GM19463 (cell line): Measurements from ENCODE around the gene TRMU.
"Not testable (repeated sequence)": the region's sequence is repeated elsewhere in the genome, so short reads cannot be mapped to it uniquely, and the experiment has no call there.

Experiments
- ATAC-seq: cut with Tn5 transposase; IDR thresholded peaks from one replicate; pipeline ENCODE4 v1.9.1; 2021; ENCODE audit warnings: mild to moderate bottlenecking, moderate library complexity; ENCODE audit not compliant: unreplicated experiment

TRMU gene

DNA sequence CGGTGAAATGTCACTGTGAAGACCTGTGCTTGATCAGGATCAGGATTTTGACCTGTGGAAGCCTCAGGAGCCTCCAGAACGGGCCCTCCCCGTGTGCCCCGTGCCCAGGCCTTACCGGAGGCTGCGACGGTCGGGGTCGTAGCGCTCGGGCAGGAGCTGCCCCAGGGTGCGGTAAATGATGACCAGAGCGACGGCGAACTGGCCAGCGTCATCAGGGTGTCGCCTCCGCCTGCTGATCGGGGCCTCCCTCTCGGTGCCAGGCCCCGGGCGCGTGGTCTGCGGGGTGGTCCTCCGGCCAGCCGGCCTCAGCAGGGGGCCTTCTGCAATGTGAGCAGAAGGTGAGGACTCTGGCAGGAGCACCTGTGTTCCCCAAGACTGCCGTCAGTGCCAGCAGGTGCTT lies 46.2 kb downstream of the TRMU start:
- no peak for ATAC-seq

DNA sequence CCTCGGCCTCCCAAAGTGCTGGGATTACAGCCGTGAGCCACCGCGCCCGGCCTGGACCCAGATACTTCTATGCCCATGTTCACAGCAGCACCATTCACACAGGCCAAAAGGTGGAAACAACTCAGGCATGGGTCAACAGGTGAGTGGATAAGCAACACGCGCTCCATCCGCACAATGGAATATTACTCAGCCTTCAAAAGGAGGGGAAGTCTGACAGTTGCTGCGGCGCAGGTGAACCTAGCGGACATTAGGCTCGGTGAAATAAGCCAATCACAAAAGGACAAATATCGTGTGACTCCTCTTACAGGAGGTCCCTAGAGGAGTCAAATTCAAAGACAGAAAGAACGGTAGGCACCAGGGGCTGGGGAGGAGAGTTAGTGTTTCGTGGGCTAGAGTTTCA lies 47.0 kb downstream of the TRMU start:
- no peak for ATAC-seq

DNA sequence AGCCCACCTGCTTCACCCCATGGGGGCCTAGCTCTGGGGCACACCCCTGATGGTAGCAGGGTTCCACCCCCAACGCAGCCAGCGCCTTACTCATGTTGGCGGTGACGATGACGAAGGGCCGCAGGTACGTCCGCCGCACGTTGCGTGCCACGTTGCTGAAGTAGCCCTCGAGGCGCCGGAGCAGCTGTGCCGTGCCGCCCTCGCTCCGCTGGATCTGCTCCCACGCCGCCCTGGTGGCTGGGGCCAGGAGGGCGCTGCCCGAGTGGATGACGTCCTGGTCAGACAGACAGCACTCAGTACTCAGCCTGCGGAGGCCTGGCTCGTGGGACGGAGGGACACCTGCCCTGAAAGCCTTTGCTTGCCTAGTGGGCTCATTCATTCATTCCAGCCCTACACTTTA lies 50.8 kb downstream of the TRMU start:
- no peak for ATAC-seq

DNA sequence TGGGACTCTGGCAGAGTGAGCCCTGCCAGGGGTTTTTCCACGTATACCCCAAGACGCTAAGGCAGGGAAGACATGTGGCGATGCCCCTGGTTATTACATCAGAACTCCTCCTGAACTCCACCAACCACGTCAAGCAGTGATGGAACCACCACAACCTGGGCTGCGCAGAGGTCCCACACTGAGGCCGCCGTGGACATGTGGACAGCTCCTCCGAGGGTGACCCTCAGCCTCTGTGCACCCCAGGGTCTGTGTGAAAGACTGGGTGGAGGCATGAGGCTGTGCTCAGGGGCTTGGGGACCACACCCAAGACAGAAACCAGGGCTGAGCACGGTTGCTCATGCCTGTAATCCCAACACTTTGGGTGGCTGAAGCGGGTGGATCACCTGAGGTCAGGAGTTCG lies 52.2 kb downstream of the TRMU start:
- no peak for ATAC-seq

DNA sequence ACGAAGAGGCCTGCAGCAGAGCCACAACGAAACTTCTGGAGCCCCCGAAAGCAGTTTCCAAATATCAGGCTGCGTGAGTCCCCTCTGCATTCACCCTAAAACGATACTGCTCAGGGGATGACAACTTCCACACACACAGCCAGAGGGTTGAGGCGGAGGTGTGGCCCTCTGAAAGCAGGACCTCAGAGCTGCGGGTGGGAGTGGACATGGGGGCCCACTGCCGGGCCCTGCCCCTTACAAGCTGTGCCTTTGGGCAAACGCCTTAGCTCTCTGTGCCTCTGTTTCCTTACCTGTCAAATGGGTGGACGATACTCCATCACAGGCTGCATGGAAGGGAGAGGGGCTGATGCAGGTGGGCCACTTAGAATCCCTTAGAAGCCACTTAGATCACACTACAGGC lies 53.1 kb downstream of the TRMU start:
- no peak for ATAC-seq

DNA sequence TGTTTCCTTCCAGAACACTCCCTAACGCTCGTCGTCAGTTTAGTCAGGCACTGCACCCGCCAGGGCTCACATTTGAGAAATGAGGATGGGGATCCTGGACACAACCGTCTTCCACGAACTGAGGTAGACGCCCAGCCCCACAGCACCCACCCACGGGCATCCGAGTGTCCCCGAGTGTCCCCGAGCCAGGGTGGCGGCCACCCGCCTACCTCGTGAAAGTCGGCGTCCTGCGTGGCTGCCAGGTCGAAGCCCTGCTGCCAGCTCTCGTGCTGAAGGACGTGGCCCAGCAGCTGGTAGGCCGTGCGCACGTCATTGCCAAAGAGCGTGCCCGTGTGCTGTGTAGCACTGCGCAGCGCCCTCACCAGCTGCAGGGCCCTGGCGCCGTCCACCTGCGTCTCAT lies 53.6 kb downstream of the TRMU start:
- no peak for ATAC-seq

DNA sequence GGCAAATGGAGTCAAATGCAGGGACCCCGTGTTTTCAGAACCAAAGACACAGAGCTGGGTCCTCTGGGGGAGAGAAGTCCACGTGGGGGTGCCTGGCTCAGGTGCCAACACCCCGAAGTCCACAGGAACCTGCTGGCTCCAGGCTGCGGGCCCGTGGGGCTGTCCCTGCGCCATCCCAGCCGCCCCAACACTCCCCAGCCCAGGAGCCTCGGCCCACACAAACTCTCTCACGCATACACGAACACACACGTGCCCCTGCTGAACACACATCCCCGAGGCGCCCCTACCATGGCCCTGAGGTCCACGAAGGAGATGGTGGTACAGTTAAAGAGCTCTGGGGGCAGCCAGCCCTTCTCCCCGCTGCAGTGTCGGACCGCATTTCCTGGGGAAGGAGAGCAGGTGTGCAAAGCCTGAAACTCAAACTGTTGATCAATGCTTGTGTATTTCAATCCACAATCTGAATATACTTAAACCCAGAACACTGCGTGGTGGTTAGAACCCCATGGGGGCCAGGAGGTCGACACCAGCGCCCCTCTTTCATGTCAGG lies 54.7 kb downstream of the TRMU start:
- ATAC-seq, result no peak

DNA sequence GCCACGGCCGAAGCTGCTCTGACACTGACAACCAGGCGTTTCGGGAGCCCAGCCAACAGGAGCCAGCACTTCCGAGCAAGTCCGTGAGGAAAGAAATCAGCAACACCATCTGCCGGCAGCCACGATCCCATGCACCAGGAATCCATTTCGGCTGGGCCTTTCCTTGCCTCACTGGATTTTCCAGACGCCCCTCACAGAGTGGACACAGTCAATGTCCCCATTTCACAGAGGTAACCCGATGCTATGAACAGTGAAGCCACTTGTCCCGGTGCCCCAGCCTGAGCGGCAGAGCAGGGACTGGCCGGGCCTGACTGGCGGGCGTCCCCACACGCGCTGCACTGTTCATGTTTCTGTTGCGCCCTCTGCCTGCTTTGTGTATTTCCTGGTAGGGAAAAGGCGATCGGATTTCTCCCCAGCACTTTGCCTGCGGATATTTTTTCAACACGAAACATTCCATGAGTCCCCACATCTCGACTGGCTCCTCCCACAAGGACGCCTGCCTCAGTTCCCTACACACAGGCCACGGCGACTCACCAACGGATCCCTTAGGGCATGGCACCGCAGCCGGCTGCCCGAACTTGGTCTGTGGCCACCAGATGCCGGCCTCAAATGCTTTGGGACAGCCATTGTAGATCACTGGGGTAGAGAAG lies 55.3 kb downstream of the TRMU start:
- ATAC-seq, result no peak

DNA sequence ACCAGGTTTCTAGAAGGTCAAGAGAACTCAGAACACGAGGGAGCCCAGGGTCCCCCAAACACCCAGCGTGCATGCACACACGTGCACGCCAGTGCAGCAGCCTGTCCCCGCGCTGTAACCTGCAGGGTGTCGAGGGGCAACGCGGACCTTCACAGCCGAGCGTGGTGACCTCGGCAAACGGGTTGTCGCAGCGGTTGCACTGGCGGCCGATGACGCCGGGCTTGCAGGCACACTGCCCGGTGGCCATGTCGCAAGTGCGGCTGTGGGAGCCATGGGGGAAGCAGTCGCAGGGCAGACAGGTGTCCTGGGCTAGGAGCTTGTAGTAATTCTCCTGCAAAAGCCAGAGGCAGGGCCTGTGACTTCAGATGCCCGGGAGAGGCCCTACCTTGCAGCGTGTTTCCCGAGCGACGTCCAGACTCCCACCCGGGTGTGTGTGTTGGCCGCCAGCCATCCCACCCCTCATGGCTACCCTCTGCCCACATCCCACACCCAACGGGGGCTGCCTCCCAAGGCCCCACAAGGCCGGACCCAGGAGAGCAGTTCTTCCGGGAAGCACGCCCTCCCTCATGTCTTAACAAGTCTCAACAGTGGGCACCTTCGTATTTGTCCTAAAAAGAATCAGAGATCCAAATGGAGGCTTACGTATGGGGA lies 56.1 kb downstream of the TRMU start:
- no peak for ATAC-seq

DNA sequence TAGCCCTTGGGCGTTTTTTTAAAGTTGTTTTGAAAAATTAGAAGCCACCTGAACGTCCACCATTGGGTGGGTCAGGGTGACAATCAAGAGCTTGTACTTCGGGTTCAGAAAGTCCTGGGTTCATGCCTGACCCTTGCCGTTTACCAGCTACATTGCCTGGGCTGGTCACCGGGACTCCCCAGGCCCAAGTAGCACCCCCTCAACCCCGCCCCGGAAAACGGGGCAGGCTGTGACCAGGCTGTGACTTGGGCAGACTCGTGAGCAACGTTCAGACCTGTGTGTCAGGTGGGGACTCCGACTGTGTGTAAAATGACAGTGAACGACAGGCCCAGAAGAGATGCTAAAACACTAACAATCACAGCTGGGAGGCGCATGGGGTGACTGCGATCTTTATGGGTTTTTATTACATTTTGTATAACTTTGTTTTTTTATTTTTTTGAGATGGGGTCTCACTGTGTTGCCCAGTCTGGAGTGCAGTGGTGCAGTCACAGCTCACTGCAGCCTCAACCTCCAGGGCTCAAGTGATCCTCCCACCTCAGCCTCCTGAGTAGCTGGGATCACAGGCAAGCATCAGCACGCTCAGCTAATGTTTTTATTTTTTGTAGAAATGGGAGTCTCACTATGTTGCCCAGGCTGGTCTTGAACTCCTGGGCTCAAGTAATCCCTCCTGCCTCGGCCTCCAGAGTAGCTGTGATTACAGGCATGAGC lies 56.8 kb downstream of the TRMU start:
- ATAC-seq, result no peak

DNA sequence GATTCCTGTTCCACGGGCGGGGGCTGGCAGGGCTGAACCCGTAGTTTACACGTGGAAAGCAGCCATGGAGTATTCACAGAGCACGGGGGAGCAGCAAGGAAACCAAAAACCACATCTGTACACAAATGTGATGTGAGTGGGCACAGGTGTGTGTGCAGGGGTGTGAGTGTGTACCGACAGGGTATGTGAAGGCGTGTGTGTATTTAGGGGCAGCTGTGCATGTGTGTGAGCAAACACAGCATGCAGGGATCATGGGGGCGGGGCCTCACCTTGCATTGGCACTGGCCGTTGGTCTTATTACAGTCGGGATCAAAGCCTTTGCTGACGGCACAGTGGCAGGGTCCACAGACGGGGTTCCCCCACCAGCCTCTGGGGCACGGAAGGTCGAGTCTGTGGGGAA lies 58.4 kb downstream of the TRMU start:
- ATAC-seq, result no peak

DNA sequence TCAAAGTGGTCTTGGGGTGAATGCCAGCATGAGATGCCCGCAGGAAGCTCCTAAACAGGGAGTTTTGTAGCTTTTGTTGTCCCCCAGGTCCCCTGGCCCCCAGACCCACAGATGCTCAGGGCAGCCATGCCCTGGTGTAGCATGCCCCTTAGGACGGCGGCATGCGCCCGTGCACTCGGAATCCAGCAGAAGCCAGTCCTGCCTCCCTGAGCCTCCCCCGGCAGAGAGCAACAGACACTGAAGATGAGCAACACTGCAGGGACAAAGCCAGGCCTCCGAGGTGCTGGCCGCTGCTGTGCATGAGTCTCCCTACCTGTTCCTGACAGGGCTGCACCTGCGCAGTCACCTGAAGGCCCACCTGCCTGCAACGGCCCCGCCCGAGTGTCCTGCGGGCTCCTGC lies 59.1 kb downstream of the TRMU start:
- no peak for ATAC-seq

DNA sequence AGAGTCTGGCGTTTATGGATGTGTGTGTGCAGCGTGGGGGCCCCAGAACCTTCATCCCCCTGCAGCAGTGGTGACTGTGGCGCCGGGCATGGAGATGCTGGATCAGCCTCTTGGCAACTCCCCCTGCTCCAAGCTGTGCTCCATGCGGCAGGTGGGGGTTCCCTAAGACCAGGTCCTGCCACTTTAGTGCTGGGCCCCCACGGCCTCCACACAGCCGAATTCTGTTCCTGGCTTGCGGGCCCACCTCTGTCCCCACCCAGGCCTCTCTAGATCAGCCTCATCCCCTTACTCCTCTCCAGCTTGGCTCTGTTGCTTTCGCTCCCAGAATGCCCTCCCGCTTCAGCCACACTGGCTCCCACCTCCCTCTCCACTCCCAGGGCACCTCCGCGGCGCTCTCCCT lies 59.6 kb downstream of the TRMU start:
- no peak for ATAC-seq

DNA sequence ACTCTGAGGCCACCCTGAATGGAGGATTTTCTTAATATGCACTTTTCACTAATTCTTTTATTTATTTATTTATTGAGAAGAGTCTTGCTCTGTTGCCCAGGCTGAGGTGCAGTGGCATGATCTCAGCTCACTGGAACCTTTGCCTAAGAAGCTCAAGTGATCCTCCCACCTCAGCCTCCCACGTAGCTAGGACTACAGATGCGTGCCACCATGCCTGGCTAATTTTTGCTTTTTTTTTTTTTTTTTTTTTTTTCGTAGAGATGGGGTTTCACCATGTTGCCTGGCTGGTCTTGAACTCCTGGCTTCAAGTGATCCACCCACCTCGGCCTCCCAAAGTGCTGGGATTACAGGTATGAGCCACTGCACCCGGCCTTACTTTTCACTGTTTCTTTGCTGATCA lies 61.5 kb downstream of the TRMU start:
- ATAC-seq, result not testable (repeated sequence)

DNA sequence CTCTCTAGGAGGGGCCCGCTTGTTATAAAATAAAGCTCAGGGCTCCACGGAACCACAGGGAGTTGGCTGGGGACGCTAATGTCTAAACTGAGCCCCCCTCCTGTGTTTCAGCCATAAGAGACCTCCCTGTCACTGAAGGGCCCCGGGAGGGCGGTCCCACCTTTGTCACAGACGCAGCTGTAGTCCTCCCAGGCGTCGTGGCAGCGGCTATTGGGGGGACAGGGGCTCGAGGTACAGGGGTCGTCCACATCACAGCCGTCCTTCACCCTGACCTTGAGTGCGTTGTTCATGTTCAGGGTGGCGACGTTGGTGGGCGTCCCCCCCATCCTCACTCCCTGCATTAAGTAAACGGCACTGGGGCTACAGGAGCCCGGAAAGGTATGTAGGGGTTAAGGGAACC lies 62.0 kb downstream of the TRMU start:
- no peak for ATAC-seq

DNA sequence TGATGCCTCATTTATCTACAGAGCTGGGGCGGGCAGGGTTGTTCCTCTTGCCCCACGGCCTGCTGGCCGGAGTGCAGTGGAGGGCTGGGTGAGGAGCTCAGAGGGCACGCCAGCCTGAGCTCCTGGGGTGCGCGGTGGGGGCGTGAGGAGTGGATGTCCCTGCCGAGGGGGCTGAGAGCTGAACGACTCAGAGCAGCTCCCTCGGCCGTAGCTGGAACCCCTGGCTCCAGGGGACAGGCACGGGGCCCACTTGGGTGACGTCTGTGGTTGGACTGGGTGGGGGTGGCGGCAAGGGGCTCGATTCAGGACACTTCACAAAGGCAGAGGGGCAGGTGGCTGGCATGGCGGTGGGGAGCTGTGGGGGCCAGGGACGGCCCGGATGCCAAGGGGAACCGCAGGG lies 62.4 kb downstream of the TRMU start:
- no peak for ATAC-seq

DNA sequence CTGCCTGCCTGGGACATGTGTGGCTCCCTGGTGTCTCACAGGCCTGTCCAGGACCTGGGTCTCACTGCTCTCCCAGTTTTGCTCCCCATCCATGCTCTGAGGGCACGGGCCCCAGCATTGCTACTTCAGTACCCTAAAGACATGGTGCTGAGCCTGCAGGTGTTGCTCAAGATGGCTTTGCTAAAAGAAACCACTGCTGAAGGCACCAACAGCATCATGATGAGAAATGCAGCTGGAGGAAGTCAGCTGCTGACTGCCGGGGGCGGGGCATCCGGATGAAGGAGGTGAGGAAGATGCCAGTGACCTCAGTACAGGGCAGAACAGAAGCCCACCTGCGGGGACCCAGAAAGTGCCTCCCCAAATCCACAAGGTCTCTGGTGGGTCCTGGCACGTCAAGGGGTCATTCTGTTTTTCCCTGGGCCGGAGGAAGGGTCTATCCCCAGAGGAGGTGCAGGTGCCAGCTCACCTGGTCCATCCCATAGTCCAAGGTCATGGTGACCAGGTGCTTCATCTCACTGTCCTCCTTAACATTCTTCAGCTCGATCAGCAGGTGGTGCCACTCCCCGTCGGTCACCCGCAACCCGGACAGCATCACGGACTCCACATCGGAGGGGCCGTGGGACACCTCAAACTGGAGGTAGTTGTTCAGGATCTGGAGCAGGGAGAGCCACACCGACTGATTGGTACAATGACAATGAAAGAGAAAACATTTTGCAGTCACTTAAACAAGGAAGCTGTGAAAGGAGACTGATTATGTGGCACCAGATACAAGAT lies 63.9 kb downstream of the TRMU start:
- ATAC-seq, result no peak

DNA sequence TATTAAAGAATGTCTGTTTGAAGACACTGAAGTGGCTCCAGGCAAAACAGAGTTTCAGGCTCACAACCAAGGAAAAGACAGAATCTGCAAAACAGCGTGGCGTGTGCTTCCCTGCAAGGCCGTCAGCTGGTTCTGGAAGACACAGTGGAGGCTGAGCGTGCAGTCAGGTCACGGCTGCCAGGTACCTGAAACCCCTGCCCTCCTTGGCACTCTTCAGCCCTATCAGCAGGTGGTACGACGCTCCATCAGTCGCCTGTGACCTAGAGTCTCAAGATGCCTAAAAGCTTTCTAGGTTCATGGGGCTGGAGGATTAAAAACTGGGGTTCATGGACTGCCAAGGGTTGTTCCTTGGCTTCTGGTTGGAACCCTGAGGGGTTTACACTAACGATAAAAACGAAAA lies 65.9 kb downstream of the TRMU start:
- ATAC-seq, result no peak

DNA sequence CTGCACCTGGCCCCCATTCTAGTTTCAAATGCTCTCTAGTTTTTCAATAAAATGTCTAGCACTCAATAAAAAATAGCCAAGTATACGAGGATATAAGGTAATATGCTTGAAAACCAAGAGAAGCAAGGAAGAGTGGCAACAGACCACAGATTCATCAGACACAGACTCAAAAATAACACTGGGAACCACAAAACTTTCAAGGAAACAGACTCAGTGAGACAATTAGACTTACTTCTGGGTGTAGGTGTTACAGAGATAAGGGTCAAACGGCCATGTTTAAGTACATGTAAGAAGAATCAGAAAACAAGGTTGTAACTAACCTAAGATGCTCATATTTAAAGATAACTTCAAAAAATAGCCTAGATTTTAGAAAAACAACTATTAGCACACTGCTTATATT lies 67.0 kb downstream of the TRMU start:
- ATAC-seq, result no peak

DNA sequence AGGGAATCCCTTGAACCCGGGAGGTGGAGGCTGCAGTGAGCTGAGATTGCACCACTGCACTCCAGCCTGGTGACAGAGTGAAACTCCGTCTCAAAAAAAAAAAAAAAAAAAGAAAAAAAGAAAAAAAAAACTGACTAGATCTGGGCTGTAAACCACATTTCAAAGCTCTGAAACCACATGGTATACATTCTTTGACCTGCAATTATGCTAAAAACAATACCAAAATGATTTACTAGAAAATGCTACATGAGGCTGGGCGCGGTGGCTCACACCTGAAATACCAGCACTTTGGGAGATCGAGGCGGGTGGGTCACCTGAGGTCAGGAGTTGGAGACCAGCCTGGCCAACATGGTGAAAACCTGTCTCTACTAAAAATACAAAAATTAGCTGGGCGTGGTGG lies 68.4 kb downstream of the TRMU start:
- ATAC-seq, result not testable (repeated sequence)

DNA sequence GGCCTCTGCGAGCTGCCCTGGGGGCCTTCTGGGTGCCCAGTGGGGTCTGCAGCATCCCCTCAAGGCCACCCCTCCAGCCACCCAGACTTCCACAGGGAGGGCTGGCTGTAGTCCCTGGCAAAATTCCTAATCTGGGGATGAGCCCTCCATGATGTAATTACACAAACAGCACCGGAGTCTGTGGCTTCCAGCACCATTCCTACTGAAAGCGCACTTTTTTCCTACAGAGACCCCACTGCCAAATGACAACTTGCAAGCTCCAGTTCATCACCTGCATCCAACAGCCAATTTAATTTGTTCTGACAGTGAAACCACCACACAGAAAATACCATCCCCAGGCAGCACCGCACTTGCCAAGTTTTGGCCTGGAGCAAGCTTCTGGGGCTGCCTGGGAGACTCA lies 70.4 kb downstream of the TRMU start:
- ATAC-seq, result no peak
